GM23338 (cell line): ENCODE results near the gene IPO5. TPM values are rescaled to one million over a fixed set of nuclear protein-coding genes. Genes with fewer than 3 reads are reported as not detected.
A peak's percentile ranks its signal among the peaks of the same experiment; 100 is the strongest.

Source experiments
- ATAC-seq: fragments of 200-7000 bp; cut with Tn5 transposase; 3 replicates; pipeline ENCODE4 v1.9.1; 2020
- DNase-seq: peaks from one replicate; pipeline ENCODE4 v3.0.0-alpha.2; 2015; ENCODE audit warnings: low spot score
- H2AFZ ChIP-seq: fragments of 200-600 bp; sonication (generic); 2 replicates; pipeline ENCODE4 v1.8.0; 2016; ENCODE audit warnings: antibody characterized with exemption, mild to moderate bottlenecking, moderate library complexity
- H3F3A ChIP-seq: fragments of 200-600 bp; sonication (generic); replicated peaks from 2 replicates; pipeline ENCODE4 v1.8.0; 2017; ENCODE audit warnings: antibody characterized with exemption, mixed run types, low read depth
- H3K27ac ChIP-seq: fragments of 200-600 bp; sonication (generic); 2 replicates; pipeline ENCODE4 v1.6.1; 2016; ENCODE audit warnings: low read depth
- H3K27me3 ChIP-seq: fragments of 200-600 bp; sonication (generic); 2 replicates; pipeline ENCODE4 v1.8.0; 2016; ENCODE audit warnings: mild to moderate bottlenecking, mixed run types, moderate library complexity; ENCODE audit not compliant: insufficient read depth
- H3K36me3 ChIP-seq: fragments of 200-600 bp; sonication (generic); 2 replicates; pipeline ENCODE4 v1.8.0; 2016; ENCODE audit warnings: mild to moderate bottlenecking; ENCODE audit not compliant: insufficient read depth
- H3K4me1 ChIP-seq: fragments of 200-600 bp; sonication (generic); 2 replicates; pipeline ENCODE4 v1.8.0; 2016; ENCODE audit warnings: mild to moderate bottlenecking, moderate library complexity; ENCODE audit not compliant: insufficient read depth
- H3K4me2 ChIP-seq: fragments of 200-600 bp; sonication (generic); 2 replicates; pipeline ENCODE4 v1.7.1; 2017; ENCODE audit warnings: mixed run types
- H3K4me3 ChIP-seq: fragments of 200-600 bp; sonication (generic); 2 replicates; pipeline ENCODE4 v1.6.1; 2016; ENCODE audit warnings: mixed run types
- H3K79me2 ChIP-seq: fragments of 200-600 bp; sonication (generic); replicated peaks from 2 replicates; pipeline ENCODE4 v1.8.0; 2017; ENCODE audit warnings: mild to moderate bottlenecking; ENCODE audit not compliant: insufficient read depth
- H3K9me2 ChIP-seq: fragments of 200-600 bp; sonication (generic); 2 replicates; pipeline ENCODE4 v1.8.0; 2017; ENCODE audit not compliant: insufficient read depth
- H4K20me1 ChIP-seq: fragments of 200-600 bp; sonication (generic); replicated peaks from 2 replicates; pipeline ENCODE4 v1.8.0; 2017; ENCODE audit warnings: mild to moderate bottlenecking; ENCODE audit not compliant: insufficient read depth
- H3K27ac Mint-ChIP-seq: 2 replicates; pipeline ENCODE4 v1.8.0; 2020; ENCODE audit warnings: inconsistent platforms, mild to moderate bottlenecking, moderate library complexity, mixed read lengths
- H3K27me3 Mint-ChIP-seq: 3 replicates; pipeline ENCODE4 v1.8.0; 2022; ENCODE audit warnings: low read depth, mild to moderate bottlenecking, moderate library complexity, mixed read lengths, inconsistent platforms; ENCODE audit not compliant: insufficient read depth, poor library complexity
- H3K36me3 Mint-ChIP-seq: 3 replicates; pipeline ENCODE4 v1.8.0; 2021; ENCODE audit warnings: low read depth, mild to moderate bottlenecking, inconsistent platforms, moderate library complexity, mixed read lengths
- H3K4me1 Mint-ChIP-seq: 3 replicates; pipeline ENCODE4 v1.8.0; 2020; ENCODE audit warnings: mild to moderate bottlenecking, inconsistent platforms, mixed read lengths
- H3K4me3 Mint-ChIP-seq: 3 replicates; pipeline ENCODE4 v1.8.0; 2021; ENCODE audit warnings: moderate library complexity, mild to moderate bottlenecking, inconsistent platforms, mixed read lengths
- H3K9me3 Mint-ChIP-seq: 3 replicates; pipeline ENCODE4 v1.8.0; 2020; ENCODE audit warnings: moderate library complexity, mild to moderate bottlenecking, inconsistent platforms, mixed read lengths
- CREB1 ChIP-seq: fragments of 250-450 bp; sonication (Bioruptor Pico); IDR thresholded peaks from 2 replicates; pipeline ENCODE4 v1.5.0; 2020; ENCODE audit warnings: low read depth, mild to moderate bottlenecking, moderate library complexity
- CTCF ChIP-seq, 2 experiments: fragments of 200-600 bp in 1 of 2; sonication (generic) in 1 of 2; conservative IDR thresholded peaks; 2 replicates each; pipeline versions ENCODE4 v1.5.1 to v1.6.1; 2016 to 2017; ENCODE audit warnings: antibody characterized with exemption in 2 of 2, low read depth in 2 of 2, mild to moderate bottlenecking in 2 of 2, moderate library complexity in 1 of 2
- EZH2 ChIP-seq: fragments of 200-600 bp; sonication (generic); IDR thresholded peaks from one replicate; pipeline ENCODE4 v1.8.0; 2017; ENCODE audit warnings: antibody characterized with exemption, mild to moderate bottlenecking, low read depth; ENCODE audit not compliant: unreplicated experiment
- EZH2phosphoT487 ChIP-seq: fragments of 200-600 bp; sonication (generic); IDR thresholded peaks from one replicate; pipeline ENCODE4 v1.8.1; 2018; ENCODE audit warnings: antibody characterized with exemption; ENCODE audit not compliant: unreplicated experiment
- STAT1 ChIP-seq: IDR thresholded peaks from one replicate; pipeline ENCODE4 v1.6.1; 2016; ENCODE audit warnings: antibody characterized with exemption; ENCODE audit not compliant: unreplicated experiment
- ZNF114 ChIP-seq: fragments of 250-450 bp; sonication (Bioruptor Pico); IDR thresholded peaks from 2 replicates; pipeline ENCODE4 v1.5.0; 2020; ENCODE audit warnings: mild to moderate bottlenecking, moderate library complexity
- ZNF331 ChIP-seq: fragments of 250-450 bp; sonication (Bioruptor Pico); IDR thresholded peaks from 2 replicates; pipeline ENCODE4 v1.5.0; 2020; ENCODE audit warnings: low read depth, mild to moderate bottlenecking, moderate library complexity
- polyA plus RNA-seq: library from polyadenylated mRNA; unstranded; fragments of >200 nt; fragmentation: Nextera tagmentation; extraction: Ambion mirVana; gene quantifications from 2 replicates; pipeline ENCODE4 v1.2.1, GENCODE V29; 2016
- total RNA-seq: library from RNA; depleted of rRNA; stranded (reverse); fragments of >200 nt; shearing (Covaris generic); gene quantifications from 2 replicates; pipeline ENCODE4 v1.2.3, GENCODE V29; 2014
- TF ChIP-seq, protein P1 (sequence below): IDR thresholded peaks from one replicate; pipeline ENCODE4 v1.6.1; 2018; ENCODE audit warnings: antibody characterized with exemption; ENCODE audit not compliant: unreplicated experiment

The IPO5 gene
- total and polyA plus RNA-seq, 2 experiments from 2014 or later, result 124 to 353 TPM

GRCh38 chr13:98065468-98065867, 112.0 kb downstream of the IPO5 start:
- no peak overlapping the region for H3K4me3 Mint-ChIP-seq
- H3K27me3 Mint-ChIP-seq, result peaks cover 6% of the 10 kb centered on the region
- no peak for DNase-seq
- H3K4me1 ChIP-seq, result peaks cover 24% of the 10 kb centered on the region
- H3K36me3 ChIP-seq, result no peaks in the 10 kb centered on the region
- H2AFZ ChIP-seq, result 0 out of 2 replicates have a peak overlapping the region, but pooled peaks have one; percentile 24
- H3K4me3 ChIP-seq, result no peak overlapping the region
- no peak overlapping the region for H3K4me2 ChIP-seq
- H3K9me2 ChIP-seq, result no peaks in the 10 kb centered on the region
- no peaks in the 10 kb centered on the region for H3K36me3 Mint-ChIP-seq
- no peaks in the 10 kb centered on the region for H3F3A ChIP-seq
- no peak overlapping the region for H3K27ac ChIP-seq
- H4K20me1 ChIP-seq, result no peaks in the 10 kb centered on the region
- H3K79me2 ChIP-seq, result no peaks in the 10 kb centered on the region
- TF ChIP-seq CTCF (conservative IDR thresholded peaks at IDR 0.05; ENCODE audit: low read depth in 2 of 2) (peak; percentile 21 to 24; a peak in 1 of 4 replicates), STAT1 (no peak), ZNF331 (CRISPR knock-in tag) (no peak)
- no peaks in the 10 kb centered on the region for H3K27me3 ChIP-seq
- no peak overlapping the region for H3K27ac Mint-ChIP-seq
- peaks cover 30% of the 10 kb centered on the region for H3K4me1 Mint-ChIP-seq
- no peak for ATAC-seq
- H3K9me3 Mint-ChIP-seq, result peaks cover 3% of the 10 kb centered on the region; the same call in 1 of the 3 replicates

GRCh38 chr13:98066636-98067035, 113.2 kb downstream of the IPO5 start:
- DNase-seq, result no peak
- no peak overlapping the region for H2AFZ ChIP-seq
- no peaks in the 10 kb centered on the region for H3F3A ChIP-seq
- Mint-ChIP-seq H3K27ac (no peak overlapping the region), H3K27me3 (peaks cover 4% of the 10 kb centered on the region), H3K36me3 (no peaks in the 10 kb centered on the region), H3K4me3 (no peak overlapping the region), H3K9me3 (peaks cover 3% of the 10 kb centered on the region; the same call in 1 of the 3 replicates), H3K4me1 (peaks cover 18% of the 10 kb centered on the region)
- no peaks in the 10 kb centered on the region for H3K36me3 ChIP-seq
- no peak for ATAC-seq
- H4K20me1 ChIP-seq, result no peaks in the 10 kb centered on the region
- no peak overlapping the region for H3K27ac ChIP-seq
- no peaks in the 10 kb centered on the region for H3K27me3 ChIP-seq
- H3K4me3 ChIP-seq, result no peak overlapping the region
- no peak overlapping the region for H3K4me2 ChIP-seq
- H3K9me2 ChIP-seq, result no peaks in the 10 kb centered on the region
- peaks cover 13% of the 10 kb centered on the region for H3K4me1 ChIP-seq
- H3K79me2 ChIP-seq, result no peaks in the 10 kb centered on the region
- TF ChIP-seq CTCF (conservative IDR thresholded peaks at IDR 0.05; ENCODE audit: low read depth in 2 of 2) (no peak), ZNF114 (CRISPR knock-in tag) (no peak), CREB1 (no peak), STAT1 (no peak), EZH2 (no peak), EZH2phosphoT487 (no peak)
- TF ChIP-seq, protein P1, sequence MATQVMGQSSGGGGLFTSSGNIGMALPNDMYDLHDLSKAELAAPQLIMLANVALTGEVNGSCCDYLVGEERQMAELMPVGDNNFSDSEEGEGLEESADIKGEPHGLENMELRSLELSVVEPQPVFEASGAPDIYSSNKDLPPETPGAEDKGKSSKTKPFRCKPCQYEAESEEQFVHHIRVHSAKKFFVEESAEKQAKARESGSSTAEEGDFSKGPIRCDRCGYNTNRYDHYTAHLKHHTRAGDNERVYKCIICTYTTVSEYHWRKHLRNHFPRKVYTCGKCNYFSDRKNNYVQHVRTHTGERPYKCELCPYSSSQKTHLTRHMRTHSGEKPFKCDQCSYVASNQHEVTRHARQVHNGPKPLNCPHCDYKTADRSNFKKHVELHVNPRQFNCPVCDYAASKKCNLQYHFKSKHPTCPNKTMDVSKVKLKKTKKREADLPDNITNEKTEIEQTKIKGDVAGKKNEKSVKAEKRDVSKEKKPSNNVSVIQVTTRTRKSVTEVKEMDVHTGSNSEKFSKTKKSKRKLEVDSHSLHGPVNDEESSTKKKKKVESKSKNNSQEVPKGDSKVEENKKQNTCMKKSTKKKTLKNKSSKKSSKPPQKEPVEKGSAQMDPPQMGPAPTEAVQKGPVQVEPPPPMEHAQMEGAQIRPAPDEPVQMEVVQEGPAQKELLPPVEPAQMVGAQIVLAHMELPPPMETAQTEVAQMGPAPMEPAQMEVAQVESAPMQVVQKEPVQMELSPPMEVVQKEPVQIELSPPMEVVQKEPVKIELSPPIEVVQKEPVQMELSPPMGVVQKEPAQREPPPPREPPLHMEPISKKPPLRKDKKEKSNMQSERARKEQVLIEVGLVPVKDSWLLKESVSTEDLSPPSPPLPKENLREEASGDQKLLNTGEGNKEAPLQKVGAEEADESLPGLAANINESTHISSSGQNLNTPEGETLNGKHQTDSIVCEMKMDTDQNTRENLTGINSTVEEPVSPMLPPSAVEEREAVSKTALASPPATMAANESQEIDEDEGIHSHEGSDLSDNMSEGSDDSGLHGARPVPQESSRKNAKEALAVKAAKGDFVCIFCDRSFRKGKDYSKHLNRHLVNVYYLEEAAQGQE, result no peak
